ENCODE measurements around the gene SYNGR3. TPM values are rescaled to one million over a fixed set of nuclear protein-coding genes. Genes with fewer than 3 reads are reported as not detected.
A peak's percentile ranks its signal among the peaks of the same experiment; 100 is the strongest.

SYNGR3 gene
- total and polyA plus RNA-seq, 2 of the 13 experiments (the other 11 are each of a cell fraction or from before 2014, with no cell fraction given), result 0.97 to 5.7 TPM

DNA sequence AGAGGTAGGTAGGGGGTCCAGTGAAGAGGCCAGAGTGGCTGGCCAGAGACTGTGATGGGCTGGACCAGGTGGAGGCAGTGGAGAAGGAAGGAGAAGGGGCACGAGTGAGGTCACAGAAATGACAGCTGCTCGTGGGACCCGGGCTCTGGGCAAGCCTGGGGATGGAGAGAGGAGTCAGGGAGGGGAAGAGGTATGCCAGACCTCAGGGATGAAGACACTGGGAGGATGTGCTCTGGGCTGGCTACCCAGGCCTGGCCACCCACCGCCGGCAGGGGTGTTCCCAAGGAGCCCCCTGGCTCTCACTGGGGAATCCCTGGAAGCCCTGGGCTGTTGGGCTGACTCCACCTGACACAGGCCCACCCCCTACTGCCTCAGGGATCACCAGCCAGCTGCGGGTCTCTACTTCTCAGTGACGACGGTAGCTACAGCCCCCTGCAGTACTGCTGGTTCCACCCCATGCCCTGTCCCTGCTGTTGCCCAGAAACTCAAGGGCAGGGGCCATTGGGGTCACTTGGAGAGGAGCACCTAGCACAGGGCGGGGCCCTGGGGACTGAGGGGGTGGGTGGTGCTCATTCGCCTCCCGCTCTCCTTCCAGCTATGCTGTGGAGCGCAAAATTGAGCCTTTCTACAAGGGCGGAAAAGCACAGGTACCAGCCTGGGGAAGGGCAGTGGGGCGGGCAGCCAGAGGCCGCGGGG is 16.2 kb upstream of the SYNGR3 start:
- DNase-seq (ENCODE audit: low spot score), result no peak

More for the DNA sequence above, 16.2 kb upstream of the SYNGR3 start:
- Histone ChIP-seq H3K4me2 (ENCODE audit: low read depth, low read length) (peak overlapping the region; percentile 99; the same call in 1 of the 2 replicates), H3K27ac (ENCODE audit: extremely low read length, insufficient read depth, low read length) (no peak overlapping the region), H3K27me3 (ENCODE audit: control insufficient read depth in 1 of 2, insufficient read depth in 2 of 2, low read length in 2 of 2) (no peaks in the 10 kb centered on the region), H3K79me2 (ENCODE audit: insufficient read depth, low read length) (peaks cover 14% of the 10 kb centered on the region), H3K4me3 (replicated peaks in 1 of 3; ENCODE audit: insufficient read depth in 1 of 3, low read depth in 2 of 3, low read length in 3 of 3) (peak overlapping the region in 2 of 3 experiments; percentile 5 to 16; a peak in 2 of 6 replicates), H3K4me1 (ENCODE audit: insufficient read depth, low read length) (peaks cover 21% of the 10 kb centered on the region), H3K9me3 (ENCODE audit: low read length) (no peaks in the 10 kb centered on the region), H3K36me3 (replicated peaks in 1 of 2; ENCODE audit: control insufficient read depth in 1 of 2, insufficient read depth in 2 of 2, low read length in 2 of 2) (peaks cover 21 to 33% of the 10 kb centered on the region in 2 experiments; a peak in 3 of 5 replicates), H4K20me1 (ENCODE audit: insufficient read depth, low read length) (no peaks in the 10 kb centered on the region), H2AFZ (ENCODE audit: low read length) (no peak overlapping the region), H3K9ac (ENCODE audit: insufficient read depth, low read depth, low read length) (peak overlapping the region; percentile 15; the same call in 1 of the 2 replicates)
- BruUV-seq (replicated peaks), result no TSS peak
- in situ Hi-C loops (cut with HindIII; ENCODE audit: extremely low pct_ligation_motif_present, low pct_unique_long_range_greater_than_20kb) (no loop called here), intact Hi-C loops (cut with micrococcal nuclease; ENCODE audit: unreplicated experiment) (no loop called here)
- ChIA-PET CTCF (ENCODE audit: low intra/inter-chr PET ratio, low total read pairs) (no interaction called here), POLR2A (no interaction called here)
- no peak for FAIRE-seq
- TF ChIP-seq KLF11 (CRISPR knock-in tag; IDR thresholded peaks at IDR 0.05), result no peak
- no peak for TF ChIP-seq KLF16 (CRISPR knock-in tag; IDR thresholded peaks at IDR 0.05)
- TF ChIP-seq NFKBIZ (CRISPR knock-in tag; IDR thresholded peaks at IDR 0.05), result no peak
- TF ChIP-seq HMG20B (CRISPR knock-in tag; conservative IDR thresholded peaks at IDR 0.05), result no peak
- no peak for TF ChIP-seq TBX3 (IDR thresholded peaks at IDR 0.05; ENCODE audit: borderline replicate concordance)
- TF ChIP-seq, protein P1, sequence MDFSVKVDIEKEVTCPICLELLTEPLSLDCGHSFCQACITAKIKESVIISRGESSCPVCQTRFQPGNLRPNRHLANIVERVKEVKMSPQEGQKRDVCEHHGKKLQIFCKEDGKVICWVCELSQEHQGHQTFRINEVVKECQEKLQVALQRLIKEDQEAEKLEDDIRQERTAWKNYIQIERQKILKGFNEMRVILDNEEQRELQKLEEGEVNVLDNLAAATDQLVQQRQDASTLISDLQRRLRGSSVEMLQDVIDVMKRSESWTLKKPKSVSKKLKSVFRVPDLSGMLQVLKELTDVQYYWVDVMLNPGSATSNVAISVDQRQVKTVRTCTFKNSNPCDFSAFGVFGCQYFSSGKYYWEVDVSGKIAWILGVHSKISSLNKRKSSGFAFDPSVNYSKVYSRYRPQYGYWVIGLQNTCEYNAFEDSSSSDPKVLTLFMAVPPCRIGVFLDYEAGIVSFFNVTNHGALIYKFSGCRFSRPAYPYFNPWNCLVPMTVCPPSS (IDR thresholded peaks at IDR 0.05), result no peak
- no peak for TF ChIP-seq PITX1 (CRISPR knock-in tag; IDR thresholded peaks at IDR 0.05)
- TF ChIP-seq NR2F1 (CRISPR knock-in tag; IDR thresholded peaks at IDR 0.05), result no peak
- 94% methylated on average over 13 of the region's 16 CpGs for WGBS (ENCODE audit: low lambda C conversion rate)
- ATAC-seq, result no peak

Data from HepG2 (cell line).